Smooth muscle cell (in vitro differentiated cells): ENCODE results near the gene ARID4B. TPM values are rescaled to one million over a fixed set of nuclear protein-coding genes. Genes with fewer than 3 reads are reported as not detected.

Experiments used
- DNase-seq: peaks from one replicate; lab custom pipeline; 2025; ENCODE audit not compliant: unreplicated experiment; lab: John Stamatoyannopoulos, UW
- H2AFZ ChIP-seq: fragments of 200-600 bp; sonication (generic); 2 replicates; pipeline ENCODE4 v1.6.0; 2016; ENCODE audit warnings: antibody characterized with exemption, low read depth, mild to moderate bottlenecking
- H3F3A ChIP-seq: fragments of 200-600 bp; sonication (generic); 2 replicates; pipeline ENCODE4 v1.6.0; 2017; ENCODE audit warnings: antibody characterized with exemption, low read depth
- H3K27ac ChIP-seq: fragments of 200-600 bp; sonication (generic); 2 replicates; pipeline ENCODE4 v1.5.1; 2016; ENCODE audit warnings: low read depth, mild to moderate bottlenecking
- H3K27me3 ChIP-seq: fragments of 200-600 bp; sonication (generic); 2 replicates; pipeline ENCODE4 v1.6.1; 2016; ENCODE audit warnings: low read depth, mild to moderate bottlenecking
- H3K36me3 ChIP-seq: fragments of 200-600 bp; sonication (generic); 2 replicates; pipeline ENCODE4 v1.5.1; 2016; ENCODE audit warnings: low read depth
- H3K4me1 ChIP-seq: fragments of 200-600 bp; sonication (generic); 2 replicates; pipeline ENCODE4 v1.5.1; 2016; ENCODE audit warnings: low read depth
- H3K4me2 ChIP-seq: fragments of 200-600 bp; sonication (generic); 2 replicates; pipeline ENCODE4 v1.6.0; 2016; ENCODE audit warnings: mild to moderate bottlenecking
- H3K4me3 ChIP-seq: fragments of 200-600 bp; sonication (generic); 2 replicates; pipeline ENCODE4 v1.5.1; 2016; ENCODE audit warnings: mild to moderate bottlenecking
- H3K79me2 ChIP-seq: fragments of 200-600 bp; sonication (generic); 2 replicates; pipeline ENCODE4 v1.6.0; 2016; ENCODE audit warnings: low read depth, mild to moderate bottlenecking
- H3K9ac ChIP-seq: fragments of 200-600 bp; sonication (generic); 2 replicates; pipeline ENCODE4 v1.6.0; 2016; ENCODE audit warnings: low read depth
- H3K9me3 ChIP-seq: fragments of 200-600 bp; sonication (generic); replicated peaks from 2 replicates; pipeline ENCODE4 v1.5.1; 2016; ENCODE audit warnings: low read depth
- H4K20me1 ChIP-seq: fragments of 200-600 bp; sonication (generic); 2 replicates; pipeline ENCODE4 v1.6.0; 2016; ENCODE audit warnings: low read depth
- CTCF ChIP-seq: fragments of 200-600 bp; sonication (generic); IDR thresholded peaks from 2 replicates; pipeline ENCODE4 v1.5.1; 2017; ENCODE audit warnings: borderline replicate concordance, mild to moderate bottlenecking, antibody characterized with exemption; ENCODE audit not compliant: insufficient read depth, poor library complexity, severe bottlenecking
- WGBS: methylation state at CpG from one replicate; pipeline ENCODE4 v1.1.7; 2016; ENCODE audit warnings: low lambda C conversion rate; 5-methylcytosine and 5-hydroxymethylcytosine counted together
- polyA plus RNA-seq: library from polyadenylated mRNA; unstranded; fragments of >200 nt; fragmentation: Nextera tagmentation; extraction: Ambion mirVana; gene quantifications from 2 replicates; pipeline ENCODE4 v1.2.1, GENCODE V29; 2016
- total RNA-seq: library from RNA; depleted of rRNA; stranded (reverse); fragments of >200 nt; gene quantifications from 2 replicates; pipeline ENCODE4 v1.2.3, GENCODE V29; 2014

ARID4B gene
- total and polyA plus RNA-seq, 2 experiments from 2014 or later = 29.0 to 33.2 TPM

GRCh38 chr1:235199441-235199840 lies 128.5 kb downstream of the ARID4B start:
- no peaks in the 10 kb centered on the region for H3K27me3 ChIP-seq
- no peak overlapping the region for H2AFZ ChIP-seq
- peak; percentile 8 for TF ChIP-seq CTCF
- H3K27ac ChIP-seq = no peak overlapping the region
- H3K9ac ChIP-seq = no peak overlapping the region
- H3K36me3 ChIP-seq = peaks cover 22% of the 10 kb centered on the region
- no peak overlapping the region for H3K4me2 ChIP-seq
- H3K9me3 ChIP-seq = no peaks in the 10 kb centered on the region
- H3K4me3 ChIP-seq = no peak overlapping the region
- H3F3A ChIP-seq = peaks cover 8% of the 10 kb centered on the region
- H3K4me1 ChIP-seq = peaks cover 4% of the 10 kb centered on the region
- 48% methylated on average over 6 of the region's 6 CpGs for whole genome bisulfite sequencing
- H3K79me2 ChIP-seq = peaks cover 5% of the 10 kb centered on the region
- H4K20me1 ChIP-seq = peaks cover 19% of the 10 kb centered on the region
- no peak for DNase-seq

- no peak overlapping the region for H3K4me2 ChIP-seq
- no peak for DNase-seq
- no peaks in the 10 kb centered on the region for H3K4me1 ChIP-seq
- H3F3A ChIP-seq = no peaks in the 10 kb centered on the region
- H4K20me1 ChIP-seq = peaks cover 14% of the 10 kb centered on the region
- H2AFZ ChIP-seq = no peak overlapping the region
- no peak overlapping the region for H3K27ac ChIP-seq
- H3K4me3 ChIP-seq = no peak overlapping the region
- no peak overlapping the region for H3K9ac ChIP-seq
- H3K36me3 ChIP-seq = peaks cover 13% of the 10 kb centered on the region
- no peak for TF ChIP-seq CTCF
- H3K27me3 ChIP-seq = no peaks in the 10 kb centered on the region
- H3K79me2 ChIP-seq = peaks cover 9% of the 10 kb centered on the region
- H3K9me3 ChIP-seq = no peaks in the 10 kb centered on the region
Observed at GRCh38 chr1:235190431-235190830, 137.5 kb downstream of the ARID4B start.

GRCh38 chr1:235187316-235187715 lies 140.7 kb downstream of the ARID4B start:
- WGBS = 89% methylated on average over 4 of the region's 4 CpGs
- H2AFZ ChIP-seq = no peak overlapping the region
- H3K4me2 ChIP-seq = no peak overlapping the region
- TF ChIP-seq CTCF = no peak
- H3K27me3 ChIP-seq = no peaks in the 10 kb centered on the region
- peaks cover 3% of the 10 kb centered on the region for H3K36me3 ChIP-seq
- H3F3A ChIP-seq = no peaks in the 10 kb centered on the region
- no peak overlapping the region for H3K27ac ChIP-seq
- H4K20me1 ChIP-seq = peaks cover 14% of the 10 kb centered on the region
- no peaks in the 10 kb centered on the region for H3K4me1 ChIP-seq
- no peak overlapping the region for H3K9ac ChIP-seq
- DNase-seq = no peak
- peaks cover 12% of the 10 kb centered on the region for H3K79me2 ChIP-seq
- H3K4me3 ChIP-seq = no peak overlapping the region
- no peaks in the 10 kb centered on the region for H3K9me3 ChIP-seq

- DNase-seq = no peak
- no peak overlapping the region for H3K4me2 ChIP-seq
- TF ChIP-seq CTCF = no peak
- peaks cover 30% of the 10 kb centered on the region for H3K79me2 ChIP-seq
- no peaks in the 10 kb centered on the region for H3K27me3 ChIP-seq
- no peaks in the 10 kb centered on the region for H3K4me1 ChIP-seq
- H3K9me3 ChIP-seq = no peaks in the 10 kb centered on the region
- WGBS = 94% methylated on average over 8 of the region's 8 CpGs
- H2AFZ ChIP-seq = no peak overlapping the region
- no peak overlapping the region for H3K9ac ChIP-seq
- H3K4me3 ChIP-seq = no peak overlapping the region
- H4K20me1 ChIP-seq = peaks cover 19% of the 10 kb centered on the region
- peaks cover 14% of the 10 kb centered on the region for H3K36me3 ChIP-seq
- no peaks in the 10 kb centered on the region for H3F3A ChIP-seq
- H3K27ac ChIP-seq = no peak overlapping the region
Observed at GRCh38 chr1:235181561-235182245, 146.3 kb downstream of the ARID4B start.
